Activated naive CD8-positive, alpha-beta T cell treated with anti-CD3 and anti-CD28 coated beads, Interleukin-2, amount 50 U/mL, for 24 hours (primary cell): ENCODE results near the gene PCSK1N.
"Not testable (repeated sequence)": the region's sequence is repeated elsewhere in the genome, so short reads cannot be mapped to it uniquely, and the experiment has no call there.

Source experiments
- ATAC-seq: fragments of 150-1000 bp; cut with Tn5 transposase; one replicate; pipeline ENCODE4 v1.10.0; 2021
- DNase-seq: peaks from one replicate; pipeline ENCODE4 v3.0.0; 2021
- H3K27ac Mint-ChIP-seq: one replicate; pipeline ENCODE4 v1.8.0; 2021; ENCODE audit warnings: mild to moderate bottlenecking, mixed read lengths
- H3K27me3 Mint-ChIP-seq: one replicate; pipeline ENCODE4 v1.8.0; 2021; ENCODE audit warnings: mixed read lengths
- H3K36me3 Mint-ChIP-seq: one replicate; pipeline ENCODE4 v1.8.0; 2021; ENCODE audit warnings: low read depth, mixed read lengths
- H3K4me1 Mint-ChIP-seq: one replicate; pipeline ENCODE4 v1.8.0; 2021; ENCODE audit warnings: mixed read lengths
- H3K4me3 Mint-ChIP-seq: one replicate; pipeline ENCODE4 v1.8.0; 2021; ENCODE audit warnings: mild to moderate bottlenecking, moderate library complexity, mixed read lengths
- H3K9me3 Mint-ChIP-seq: one replicate; pipeline ENCODE4 v1.8.0; 2021; ENCODE audit warnings: mixed read lengths

PCSK1N gene

GRCh38 chrX:48831136-48831908 is 4.1 kb downstream of the PCSK1N start:
- Mint-ChIP-seq H3K27me3 (peaks cover 50% of the 10 kb centered on the region), H3K4me3 (no peak overlapping the region), H3K4me1 (peaks cover 18% of the 10 kb centered on the region), H3K27ac (no peak overlapping the region), H3K36me3 (no peaks in the 10 kb centered on the region), H3K9me3 (no peaks in the 10 kb centered on the region)
- no peak for ATAC-seq
- DNase-seq = no peak

DNA sequence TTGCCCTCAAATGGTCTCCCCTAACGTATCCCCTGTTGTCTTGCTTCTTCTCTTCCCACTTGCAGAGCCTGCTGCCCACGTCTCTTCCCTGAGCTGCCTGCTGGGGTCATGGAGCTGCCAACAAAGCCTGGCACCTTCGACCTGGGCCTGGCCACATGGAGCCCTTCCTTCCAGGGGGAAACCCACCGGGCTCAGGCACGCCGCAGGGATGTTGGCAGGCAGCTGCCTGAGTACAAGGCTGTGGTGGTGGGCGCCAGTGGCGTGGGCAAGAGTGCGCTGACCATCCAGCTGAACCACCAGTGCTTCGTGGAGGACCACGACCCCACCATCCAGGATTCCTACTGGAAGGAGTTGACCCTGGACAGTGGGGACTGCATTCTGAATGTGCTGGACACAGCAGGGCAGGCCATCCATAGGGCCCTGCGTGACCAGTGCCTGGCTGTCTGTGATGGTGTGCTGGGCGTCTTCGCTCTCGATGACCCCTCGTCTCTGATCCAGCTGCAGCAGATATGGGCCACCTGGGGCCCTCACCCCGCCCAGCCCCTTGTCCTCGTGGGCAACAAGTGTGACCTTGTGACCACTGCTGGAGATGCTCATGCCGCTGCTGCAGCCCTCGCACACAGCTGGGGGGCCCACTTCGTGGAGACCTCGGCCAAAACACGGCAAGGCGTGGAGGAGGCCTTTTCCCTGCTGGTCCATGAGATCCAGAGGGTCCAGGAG is 6.2 kb downstream of the PCSK1N start:
- Mint-ChIP-seq H3K9me3 (no peaks in the 10 kb centered on the region), H3K4me1 (peaks cover 9% of the 10 kb centered on the region), H3K36me3 (peaks cover 2% of the 10 kb centered on the region), H3K4me3 (no peak overlapping the region), H3K27ac (no peak overlapping the region), H3K27me3 (peaks cover 37% of the 10 kb centered on the region)
- ATAC-seq = no peak
- DNase-seq = no peak

DNA sequence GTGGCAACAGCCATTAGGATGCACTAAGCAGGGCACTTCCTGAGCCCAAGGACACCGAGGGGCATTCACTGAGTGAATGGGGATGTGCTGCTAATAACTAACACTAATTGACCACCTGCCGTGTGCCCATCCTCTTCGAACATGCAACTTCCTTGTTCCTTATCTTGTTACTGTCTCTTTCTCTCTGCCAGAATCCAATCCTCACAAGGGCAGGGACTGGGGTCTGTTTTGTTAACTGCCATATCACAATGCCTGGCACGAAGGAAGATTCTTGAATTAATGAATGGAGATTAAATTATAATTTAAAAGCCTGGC is 7.8 kb downstream of the PCSK1N start:
- DNase-seq = no peak
- no peak overlapping the region for H3K27ac Mint-ChIP-seq
- no peaks in the 10 kb centered on the region for H3K9me3 Mint-ChIP-seq
- H3K4me3 Mint-ChIP-seq = no peak overlapping the region
- ATAC-seq = no peak
- H3K4me1 Mint-ChIP-seq = peaks cover 7% of the 10 kb centered on the region
- H3K36me3 Mint-ChIP-seq = peaks cover 2% of the 10 kb centered on the region
- peaks cover 22% of the 10 kb centered on the region for H3K27me3 Mint-ChIP-seq

DNA sequence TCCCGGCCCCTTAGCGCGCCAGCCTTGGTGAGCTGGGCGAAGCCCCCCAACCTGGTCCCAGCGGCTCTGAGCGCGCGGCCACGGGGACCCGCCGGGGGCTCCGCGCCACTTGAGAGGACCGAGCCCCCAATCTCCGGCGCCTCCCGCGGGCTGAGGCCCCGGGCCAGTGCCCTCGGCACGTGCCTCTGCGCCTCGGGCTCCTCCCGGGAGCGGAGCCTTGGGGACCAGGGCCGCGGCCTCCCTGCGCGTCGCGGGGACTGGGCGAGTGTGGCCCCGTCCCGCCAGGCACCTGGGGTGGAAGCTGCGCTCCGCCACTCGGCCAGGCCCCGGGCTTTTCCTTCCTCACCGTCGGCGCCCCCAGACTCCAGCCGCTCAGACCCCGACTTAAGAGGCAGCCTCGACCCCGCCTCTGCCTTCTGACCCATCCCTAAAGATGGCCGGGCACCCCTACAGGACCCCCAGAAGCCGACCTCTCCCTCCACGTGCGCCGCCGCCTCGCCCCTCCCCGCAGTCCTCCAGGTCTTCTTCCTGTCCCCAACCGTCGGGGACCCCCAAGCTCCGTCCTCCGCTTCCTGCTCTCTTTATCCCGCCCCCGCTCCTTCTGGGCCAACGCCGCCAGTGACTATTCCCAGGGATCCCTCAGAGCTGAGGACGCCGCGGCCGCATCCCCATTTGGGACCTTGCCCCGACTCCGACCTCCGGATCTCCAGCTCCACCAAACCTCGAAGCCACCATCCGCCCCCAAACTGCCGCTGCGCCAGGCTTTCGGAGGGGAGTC is 8.3 kb downstream of the PCSK1N start:
- H3K4me1 Mint-ChIP-seq = peaks cover 7% of the 10 kb centered on the region
- H3K4me3 Mint-ChIP-seq = no peak overlapping the region
- DNase-seq (no peak), ATAC-seq (no peak)
- H3K36me3 Mint-ChIP-seq = peaks cover 2% of the 10 kb centered on the region
- no peaks in the 10 kb centered on the region for H3K9me3 Mint-ChIP-seq
- peaks cover 20% of the 10 kb centered on the region for H3K27me3 Mint-ChIP-seq
- H3K27ac Mint-ChIP-seq = no peak overlapping the region

GRCh38 chrX:48826135-48826875 is 9.1 kb downstream of the PCSK1N start, which contains the start of gene ERAS:
Gene ERAS (plus strand): TSS chrX:48826513. CDS start chrX:48829124, 2,611 bp downstream.
- no peak within 1 kb of the TSS for H3K27ac Mint-ChIP-seq

DNA sequence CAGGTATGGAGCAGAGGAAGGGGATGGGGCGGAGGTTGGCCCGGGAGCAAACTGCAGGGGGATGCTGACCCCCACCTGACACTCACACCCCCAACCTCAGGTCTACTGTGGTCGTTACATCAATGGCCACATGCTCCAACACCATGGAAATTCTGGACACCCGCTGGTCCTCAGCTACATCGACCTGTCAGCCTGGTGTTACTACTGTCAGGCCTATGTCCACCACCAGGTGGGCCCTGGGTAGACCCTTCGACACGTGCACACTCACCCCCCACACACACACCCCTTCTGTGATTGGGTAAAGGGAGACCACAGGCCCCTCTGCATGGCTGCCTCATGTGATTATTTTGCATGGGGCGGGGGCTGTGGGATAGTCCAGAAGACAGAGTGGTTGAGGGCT is 11.3 kb downstream of the PCSK1N start:
- DNase-seq (no peak), ATAC-seq (no peak)
- H3K4me1 Mint-ChIP-seq = peaks cover 7% of the 10 kb centered on the region
- peaks cover 14% of the 10 kb centered on the region for H3K27me3 Mint-ChIP-seq
- H3K27ac Mint-ChIP-seq = no peak overlapping the region
- H3K36me3 Mint-ChIP-seq = peaks cover 2% of the 10 kb centered on the region
- H3K4me3 Mint-ChIP-seq = no peak overlapping the region
- H3K9me3 Mint-ChIP-seq = no peaks in the 10 kb centered on the region

More at GRCh38 chrX:48826135-48826875, 9.1 kb downstream of the PCSK1N start, which contains the start of gene ERAS:
- H3K36me3 Mint-ChIP-seq = peaks cover 2% of the 10 kb centered on the region
- H3K9me3 Mint-ChIP-seq = no peaks in the 10 kb centered on the region
- peaks cover 20% of the 10 kb centered on the region for H3K27me3 Mint-ChIP-seq
- H3K4me1 Mint-ChIP-seq = peaks cover 7% of the 10 kb centered on the region
- H3K4me3 Mint-ChIP-seq = no peak within 1 kb of the TSS
- ATAC-seq = no peak
- DNase-seq = peak; percentile 16

DNA sequence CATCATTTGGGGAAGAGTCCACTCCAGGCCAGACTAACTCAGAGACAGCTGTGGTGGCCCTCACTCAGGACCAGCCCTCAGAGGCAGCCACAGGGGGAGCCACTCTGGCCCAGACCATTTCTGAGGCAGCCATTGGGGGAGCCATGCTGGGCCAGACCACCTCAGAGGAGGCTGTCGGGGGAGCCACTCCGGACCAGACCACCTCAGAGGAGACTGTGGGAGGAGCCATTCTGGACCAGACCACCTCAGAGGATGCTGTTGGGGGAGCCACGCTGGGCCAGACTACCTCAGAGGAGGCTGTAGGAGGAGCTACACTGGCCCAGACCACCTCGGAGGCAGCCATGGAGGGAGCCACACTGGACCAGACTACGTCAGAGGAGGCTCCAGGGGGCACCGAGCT is 12.4 kb downstream of the PCSK1N start:
- H3K27me3 Mint-ChIP-seq = peaks cover 8% of the 10 kb centered on the region
- peaks cover 7% of the 10 kb centered on the region for H3K4me1 Mint-ChIP-seq
- no peak overlapping the region for H3K27ac Mint-ChIP-seq
- peaks cover 2% of the 10 kb centered on the region for H3K36me3 Mint-ChIP-seq
- H3K4me3 Mint-ChIP-seq = no peak overlapping the region
- no peak for ATAC-seq
- H3K9me3 Mint-ChIP-seq = no peaks in the 10 kb centered on the region
- no peak for DNase-seq

DNA sequence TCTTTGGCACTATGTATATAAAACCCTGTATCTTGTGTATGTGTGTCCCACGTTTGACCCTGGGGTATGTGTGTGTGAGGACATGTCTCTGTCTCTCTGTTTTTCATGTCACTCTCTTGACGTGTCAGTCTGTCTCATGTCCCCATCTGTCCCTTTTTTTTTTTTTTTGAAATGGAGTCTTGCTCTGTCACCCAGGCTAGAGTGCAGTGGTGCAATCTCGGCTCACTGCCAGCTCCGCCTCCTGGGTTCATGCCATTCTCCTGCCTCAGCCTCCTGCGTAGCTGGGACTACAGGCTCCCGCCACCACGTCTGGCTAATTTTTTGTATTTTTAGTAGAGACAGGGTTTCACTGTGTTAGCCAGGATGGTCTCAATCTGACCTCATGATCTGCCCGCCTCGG is 16.0 kb downstream of the PCSK1N start:
- not testable (repeated sequence) for ATAC-seq, H3K9me3 Mint-ChIP-seq, DNase-seq, H3K4me3 Mint-ChIP-seq, H3K27me3 Mint-ChIP-seq, H3K36me3 Mint-ChIP-seq, H3K4me1 Mint-ChIP-seq, H3K27ac Mint-ChIP-seq

DNA sequence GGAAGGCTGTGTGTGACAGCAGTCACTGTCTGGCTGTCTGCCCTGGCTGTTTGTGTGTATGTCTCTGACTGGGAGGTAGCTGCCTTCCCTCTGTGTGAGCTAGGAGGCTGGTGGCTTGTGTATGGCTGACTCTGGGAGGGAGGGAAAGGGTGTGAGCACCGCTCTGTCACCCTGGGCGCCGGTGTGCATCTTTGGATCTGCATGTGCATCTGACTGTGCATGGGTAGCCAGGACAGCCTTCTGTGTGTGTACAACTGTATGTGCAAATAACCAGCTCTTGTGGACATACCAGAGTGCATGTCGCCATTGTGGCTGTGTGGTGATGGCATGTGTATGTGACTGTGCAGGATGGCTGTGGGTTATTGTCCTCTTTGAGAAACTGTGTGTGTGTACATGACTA is 16.5 kb downstream of the PCSK1N start:
- Mint-ChIP-seq H3K36me3 (peaks cover 2% of the 10 kb centered on the region), H3K4me1 (no peaks in the 10 kb centered on the region)

GRCh38 chrX:48818098-48818497 is 17.3 kb downstream of the PCSK1N start:
- Mint-ChIP-seq H3K27me3 (no peaks in the 10 kb centered on the region), H3K4me1 (no peaks in the 10 kb centered on the region), H3K4me3 (no peak overlapping the region), H3K36me3 (peaks cover 2% of the 10 kb centered on the region), H3K9me3 (no peaks in the 10 kb centered on the region), H3K27ac (no peak overlapping the region)
- DNase-seq (no peak), ATAC-seq (no peak)

More for the DNA sequence above, 16.5 kb downstream of the PCSK1N start:
- H3K9me3 Mint-ChIP-seq = no peaks in the 10 kb centered on the region
- H3K27ac Mint-ChIP-seq = no peak overlapping the region
- no peak for DNase-seq
- no peak overlapping the region for H3K4me3 Mint-ChIP-seq
- ATAC-seq = no peak
- no peaks in the 10 kb centered on the region for H3K27me3 Mint-ChIP-seq

GRCh38 chrX:48816014-48816810 is 19.2 kb downstream of the PCSK1N start:
- Mint-ChIP-seq H3K36me3 (peaks cover 2% of the 10 kb centered on the region), H3K27ac (no peak overlapping the region), H3K4me3 (no peak overlapping the region), H3K27me3 (no peaks in the 10 kb centered on the region), H3K4me1 (no peaks in the 10 kb centered on the region), H3K9me3 (no peaks in the 10 kb centered on the region)
- no peak for DNase-seq
- no peak for ATAC-seq

DNA sequence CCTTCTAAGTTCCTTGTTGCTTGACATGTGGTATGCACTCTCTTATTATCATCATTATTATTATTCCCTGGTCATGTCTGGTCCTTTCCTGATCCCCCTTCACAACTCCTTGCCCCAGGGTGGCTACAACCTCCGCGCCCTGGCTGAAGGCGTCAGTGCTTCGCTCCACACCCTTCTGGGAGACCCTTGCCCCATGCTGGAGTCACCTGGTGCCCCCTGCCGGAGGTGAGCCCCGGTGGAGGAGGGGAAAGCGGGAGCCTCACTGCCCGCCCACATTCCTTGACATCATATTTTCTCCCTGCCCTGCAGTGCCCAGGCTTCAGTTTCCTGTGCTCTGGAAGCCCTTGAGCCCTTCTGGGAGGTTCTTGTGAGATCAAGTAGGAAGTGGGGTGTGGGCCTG is 20.1 kb downstream of the PCSK1N start:
- H3K27ac Mint-ChIP-seq = no peak overlapping the region
- H3K9me3 Mint-ChIP-seq = no peaks in the 10 kb centered on the region
- no peaks in the 10 kb centered on the region for H3K4me1 Mint-ChIP-seq
- no peak overlapping the region for H3K4me3 Mint-ChIP-seq
- no peak for DNase-seq
- H3K27me3 Mint-ChIP-seq = no peaks in the 10 kb centered on the region
- peaks cover 2% of the 10 kb centered on the region for H3K36me3 Mint-ChIP-seq
- ATAC-seq = no peak

- H3K9me3 Mint-ChIP-seq = no peaks in the 10 kb centered on the region
- H3K36me3 Mint-ChIP-seq = peaks cover 2% of the 10 kb centered on the region
- H3K4me3 Mint-ChIP-seq = no peak overlapping the region
- H3K4me1 Mint-ChIP-seq = no peaks in the 10 kb centered on the region
- H3K27ac Mint-ChIP-seq = no peak overlapping the region
- ATAC-seq (no peak), DNase-seq (no peak)
- H3K27me3 Mint-ChIP-seq = no peaks in the 10 kb centered on the region
These were observed 20.7 kb downstream of the PCSK1N start for GRCh38 chrX:48814722-48815121.

DNA sequence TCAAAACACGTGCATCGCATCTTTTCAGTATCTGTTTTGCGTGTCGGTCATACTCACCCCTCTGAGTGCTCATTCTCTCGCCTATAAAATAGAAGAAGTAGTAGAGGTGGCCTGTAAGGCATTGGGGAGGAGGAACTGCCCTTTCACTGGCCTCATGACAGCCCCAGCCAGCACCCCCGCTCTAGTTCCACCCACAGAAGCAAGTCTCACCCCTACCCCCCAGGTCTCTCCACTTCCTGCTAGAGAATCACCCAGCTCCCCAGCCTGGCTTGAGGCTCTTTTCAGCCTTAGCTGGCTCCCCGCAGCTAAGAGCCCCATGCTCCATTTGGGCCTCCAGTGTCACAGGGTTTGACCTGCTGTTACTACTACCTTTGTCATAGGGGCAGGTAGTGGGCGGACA is 21.8 kb downstream of the PCSK1N start:
- Mint-ChIP-seq H3K36me3 (peaks cover 2% of the 10 kb centered on the region), H3K4me1 (no peaks in the 10 kb centered on the region), H3K4me3 (no peak overlapping the region), H3K27me3 (no peaks in the 10 kb centered on the region), H3K27ac (no peak overlapping the region), H3K9me3 (no peaks in the 10 kb centered on the region)
- DNase-seq (no peak), ATAC-seq (no peak)
